ENCODE results near the gene SYK.

GRCh38 chr9:90830051-90830450 lies 28.4 kb downstream of the SYK start:
- no peak for TF ChIP-seq PRDM1 (tag by site-specific recombination; IDR thresholded peaks at IDR 0.05)
- TF ChIP-seq, protein P1, sequence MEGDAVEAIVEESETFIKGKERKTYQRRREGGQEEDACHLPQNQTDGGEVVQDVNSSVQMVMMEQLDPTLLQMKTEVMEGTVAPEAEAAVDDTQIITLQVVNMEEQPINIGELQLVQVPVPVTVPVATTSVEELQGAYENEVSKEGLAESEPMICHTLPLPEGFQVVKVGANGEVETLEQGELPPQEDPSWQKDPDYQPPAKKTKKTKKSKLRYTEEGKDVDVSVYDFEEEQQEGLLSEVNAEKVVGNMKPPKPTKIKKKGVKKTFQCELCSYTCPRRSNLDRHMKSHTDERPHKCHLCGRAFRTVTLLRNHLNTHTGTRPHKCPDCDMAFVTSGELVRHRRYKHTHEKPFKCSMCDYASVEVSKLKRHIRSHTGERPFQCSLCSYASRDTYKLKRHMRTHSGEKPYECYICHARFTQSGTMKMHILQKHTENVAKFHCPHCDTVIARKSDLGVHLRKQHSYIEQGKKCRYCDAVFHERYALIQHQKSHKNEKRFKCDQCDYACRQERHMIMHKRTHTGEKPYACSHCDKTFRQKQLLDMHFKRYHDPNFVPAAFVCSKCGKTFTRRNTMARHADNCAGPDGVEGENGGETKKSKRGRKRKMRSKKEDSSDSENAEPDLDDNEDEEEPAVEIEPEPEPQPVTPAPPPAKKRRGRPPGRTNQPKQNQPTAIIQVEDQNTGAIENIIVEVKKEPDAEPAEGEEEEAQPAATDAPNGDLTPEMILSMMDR (tag by site-specific recombination; IDR thresholded peaks at IDR 0.05): no peak

All from HEK293 (cell line).